Body of pancreas (tissue), 4 donors: ENCODE measurements around the gene LITAFD.

Source experiments
- CTCF ChIP-seq, 7 experiments: fragments of 450-650 bp in 4 of 7; fragments of 200-600 bp in 3 of 7; sonication (generic) in 3 of 7; IDR thresholded peaks; one replicate each; pipeline ENCODE4 v1.5.1; 2016 to 2019; ENCODE audit warnings: antibody characterized with exemption in 7 of 7
- POLR2A ChIP-seq, 3 donors: fragments of 450-650 bp; IDR thresholded peaks; one replicate each; pipeline ENCODE4 v1.6.1; 2016; ENCODE audit warnings: antibody characterized with exemption in 3 of 3, mild to moderate bottlenecking in 2 of 3

GRCh38 chr16:8915722-8916301 lies 33.7 kb downstream of the LITAFD start:
- TF ChIP-seq CTCF (IDR thresholded peaks at IDR 0.05) (no peak), POLR2A (IDR thresholded peaks at IDR 0.05) (no peak)
